ENCODE measurements around the gene NAV3.
"Not testable (repeated sequence)": the region's sequence is repeated elsewhere in the genome, so short reads cannot be mapped to it uniquely, and the experiment has no call there.

NAV3 gene

DNA sequence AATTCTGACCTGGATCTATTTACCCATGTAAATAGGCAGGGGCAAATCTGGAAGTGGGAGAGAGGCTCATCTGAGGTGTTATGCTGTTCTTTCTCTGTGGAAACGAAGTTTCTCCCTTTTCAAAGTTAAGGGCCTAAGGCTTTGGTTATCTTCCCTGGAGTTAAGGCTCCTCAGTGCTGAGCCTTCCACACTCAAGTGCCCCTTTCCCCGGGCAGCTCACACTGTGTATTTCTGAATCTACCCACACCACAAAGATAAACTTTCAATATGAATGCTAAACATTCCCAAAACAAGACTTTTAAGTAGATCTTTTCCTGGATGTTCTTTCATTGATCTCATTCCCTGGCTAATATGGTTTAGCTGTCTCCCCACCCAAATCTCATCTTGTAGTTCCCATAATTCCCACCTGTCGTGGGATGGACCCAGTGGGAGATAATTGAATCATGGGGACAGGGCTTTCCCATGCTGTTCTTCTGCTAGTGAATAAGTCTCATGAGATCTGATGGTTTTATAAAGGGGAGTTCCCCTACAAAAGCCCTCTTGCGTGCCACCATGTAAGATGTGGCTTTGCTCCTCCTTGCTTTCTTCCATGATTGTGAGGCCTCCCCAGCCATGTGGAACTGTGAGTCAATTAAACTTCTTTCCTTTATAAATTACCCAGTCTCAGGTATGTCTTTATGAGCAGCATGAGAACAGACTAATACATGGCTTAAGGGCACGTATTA is 251.1 kb downstream of the NAV3 start:
- no peak for DNase-seq

GRCh38 chr12:78085542-78086182 is 255.0 kb downstream of the NAV3 start:
- no peak for DNase-seq

GRCh38 chr12:78086553-78087362 is 256.1 kb downstream of the NAV3 start:
- no peak for DNase-seq

- no peak for DNase-seq
Measured at GRCh38 chr12:78087363-78087675, 256.6 kb downstream of the NAV3 start.

- no peak for DNase-seq
Measured at GRCh38 chr12:78088391-78088832, 257.7 kb downstream of the NAV3 start.

DNA sequence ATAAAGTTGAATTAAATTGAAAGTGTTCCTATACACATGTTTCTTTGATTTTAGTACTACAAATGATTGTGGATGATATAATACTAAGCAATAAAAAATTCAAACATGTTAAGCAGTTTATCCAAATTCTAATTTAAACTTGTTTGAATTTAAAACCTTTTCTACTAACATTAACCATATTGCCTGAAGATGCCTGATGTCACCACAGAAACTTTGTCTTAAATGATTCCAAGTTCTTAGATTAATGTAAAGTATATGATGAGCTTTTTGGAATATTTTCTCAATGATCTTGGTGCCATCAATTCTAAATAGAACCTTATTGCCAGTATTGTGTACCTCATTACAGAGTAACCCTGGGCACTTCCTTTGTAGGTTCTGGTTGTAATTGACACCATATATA is 259.6 kb downstream of the NAV3 start:
- no peak for DNase-seq

GRCh38 chr12:78095623-78096022 is 264.9 kb downstream of the NAV3 start:
- DNase-seq = no peak

- DNase-seq = no peak
Measured at GRCh38 chr12:78096909-78097597, 266.4 kb downstream of the NAV3 start.

DNA sequence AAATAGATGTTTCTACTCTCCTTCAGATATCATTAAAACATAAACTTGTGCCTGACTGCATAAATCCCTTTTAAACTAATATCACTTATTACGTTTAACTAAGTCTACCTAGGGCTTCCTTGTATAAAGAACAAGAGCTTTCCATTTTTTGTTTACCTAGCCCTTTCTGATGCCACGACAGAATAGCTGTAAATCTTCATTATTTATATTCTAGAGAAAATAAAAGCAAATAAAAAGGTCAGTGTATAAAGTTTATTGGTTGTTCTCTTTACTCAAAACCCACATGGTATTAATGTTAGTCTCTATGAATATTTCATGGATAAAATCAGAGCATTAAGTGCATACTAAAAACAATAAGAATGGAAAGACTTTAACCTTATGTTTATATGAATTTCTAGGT is 269.1 kb downstream of the NAV3 start:
- DNase-seq = no peak

- no peak for DNase-seq
Measured at GRCh38 chr12:78101113-78101876, 270.6 kb downstream of the NAV3 start.

DNA sequence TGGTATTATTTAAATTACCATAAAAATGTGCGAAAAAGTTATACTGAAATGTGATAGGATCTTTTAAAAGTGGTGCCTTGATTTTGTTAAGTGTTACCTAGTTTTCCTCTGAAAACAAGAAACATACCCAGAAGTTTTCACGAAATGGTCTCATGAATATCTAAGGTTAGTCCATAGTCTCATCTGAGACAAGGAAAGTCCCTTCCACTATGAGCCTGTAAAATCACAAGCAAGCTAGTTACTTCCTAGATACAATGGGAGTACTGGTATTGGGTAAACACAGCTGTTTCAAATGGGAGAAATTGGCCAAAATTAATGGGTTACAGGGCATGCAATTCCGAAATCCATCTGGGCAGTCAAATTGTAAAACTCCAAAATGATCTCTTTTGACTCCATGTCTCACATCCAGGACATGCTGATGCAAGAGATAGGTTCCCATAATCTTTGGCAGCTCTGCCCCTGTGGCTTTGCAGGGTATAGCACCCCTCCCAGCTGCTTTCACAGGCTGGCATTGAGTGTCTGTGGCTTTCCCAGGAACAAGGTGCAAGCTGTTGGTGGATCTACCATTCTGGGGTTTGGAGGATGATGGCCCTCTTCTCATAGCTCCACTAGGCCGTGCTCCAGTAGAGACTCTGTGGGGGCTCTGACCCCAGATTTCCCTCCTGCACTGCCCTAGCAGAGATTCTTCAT is 271.4 kb downstream of the NAV3 start:
- no peak for DNase-seq

- DNase-seq = not testable (repeated sequence)
Measured at GRCh38 chr12:78102801-78103200, 272.1 kb downstream of the NAV3 start.

GRCh38 chr12:78115889-78116288 is 285.2 kb downstream of the NAV3 start:
- DNase-seq = no peak

DNA sequence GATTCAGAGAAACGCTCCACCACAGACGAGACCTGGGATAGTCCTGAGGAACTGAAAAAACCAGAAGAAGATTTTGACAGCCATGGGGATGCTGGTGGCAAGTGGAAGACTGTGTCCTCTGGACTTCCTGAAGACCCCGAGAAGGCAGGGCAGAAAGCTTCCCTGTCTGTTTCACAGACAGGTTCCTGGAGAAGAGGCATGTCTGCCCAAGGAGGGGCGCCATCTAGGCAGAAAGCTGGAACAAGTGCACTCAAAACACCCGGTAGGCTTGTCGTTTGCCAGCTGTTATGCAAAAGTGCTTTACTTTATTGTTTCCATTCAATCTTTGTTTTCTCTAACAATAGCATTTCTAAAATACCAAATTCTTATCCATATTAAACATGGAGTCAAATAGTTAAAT is 287.3 kb downstream of the NAV3 start:
- no peak for DNase-seq

GRCh38 chr12:78118486-78118885 is 287.8 kb downstream of the NAV3 start:
- DNase-seq = no peak

GRCh38 chr12:78119351-78119918 is 288.7 kb downstream of the NAV3 start:
- DNase-seq = no peak

DNA sequence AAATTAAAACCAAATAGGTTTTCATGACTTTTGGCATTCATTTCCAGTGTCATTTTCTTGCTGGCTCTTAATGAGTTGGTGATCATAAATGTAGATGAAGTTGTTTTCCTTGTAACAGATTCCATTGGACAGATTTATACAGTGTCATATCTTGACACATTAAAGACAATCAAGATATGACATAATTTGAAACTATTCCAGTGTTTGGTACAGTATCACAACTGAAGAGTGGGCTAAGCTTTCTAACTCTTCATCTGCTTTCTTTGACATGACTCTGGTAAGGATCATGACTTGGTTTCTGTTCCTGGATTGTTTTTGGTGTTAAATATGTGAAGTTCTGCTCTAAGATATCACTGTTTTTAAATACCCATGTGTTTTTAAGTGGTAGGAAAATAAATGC is 289.6 kb downstream of the NAV3 start:
- no peak for DNase-seq

- no peak for DNase-seq
Measured at GRCh38 chr12:78120866-78121560, 290.3 kb downstream of the NAV3 start.

- DNase-seq = no peak
Measured at GRCh38 chr12:78121969-78122610, 291.4 kb downstream of the NAV3 start.

DNA sequence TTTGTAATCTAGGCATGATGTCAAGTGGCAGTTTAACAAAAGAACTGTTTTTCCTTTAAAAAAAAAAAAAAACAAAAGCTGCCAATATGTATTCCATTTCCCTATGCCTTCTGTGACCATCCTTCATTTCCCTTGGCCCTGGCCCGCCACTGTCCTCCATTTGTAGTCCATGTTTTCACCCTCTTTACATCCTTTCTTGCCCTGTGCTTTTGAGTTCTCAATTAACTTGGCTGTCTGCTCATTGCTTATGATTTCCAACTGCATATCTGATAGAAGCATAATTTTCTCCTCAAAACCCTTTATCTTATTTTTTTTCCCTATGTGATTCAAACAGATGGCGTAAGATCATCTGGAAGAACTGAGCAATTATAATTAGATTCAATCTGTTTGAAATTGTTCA is 297.5 kb downstream of the NAV3 start:
- DNase-seq = no peak
